ENCODE data around the gene ABCB7. TPM values are rescaled to one million over a fixed set of nuclear protein-coding genes. Genes with fewer than 3 reads are reported as not detected.

ABCB7 gene
- 18.5 and 31.3 TPM in 2 replicates for total RNA-seq

DNA sequence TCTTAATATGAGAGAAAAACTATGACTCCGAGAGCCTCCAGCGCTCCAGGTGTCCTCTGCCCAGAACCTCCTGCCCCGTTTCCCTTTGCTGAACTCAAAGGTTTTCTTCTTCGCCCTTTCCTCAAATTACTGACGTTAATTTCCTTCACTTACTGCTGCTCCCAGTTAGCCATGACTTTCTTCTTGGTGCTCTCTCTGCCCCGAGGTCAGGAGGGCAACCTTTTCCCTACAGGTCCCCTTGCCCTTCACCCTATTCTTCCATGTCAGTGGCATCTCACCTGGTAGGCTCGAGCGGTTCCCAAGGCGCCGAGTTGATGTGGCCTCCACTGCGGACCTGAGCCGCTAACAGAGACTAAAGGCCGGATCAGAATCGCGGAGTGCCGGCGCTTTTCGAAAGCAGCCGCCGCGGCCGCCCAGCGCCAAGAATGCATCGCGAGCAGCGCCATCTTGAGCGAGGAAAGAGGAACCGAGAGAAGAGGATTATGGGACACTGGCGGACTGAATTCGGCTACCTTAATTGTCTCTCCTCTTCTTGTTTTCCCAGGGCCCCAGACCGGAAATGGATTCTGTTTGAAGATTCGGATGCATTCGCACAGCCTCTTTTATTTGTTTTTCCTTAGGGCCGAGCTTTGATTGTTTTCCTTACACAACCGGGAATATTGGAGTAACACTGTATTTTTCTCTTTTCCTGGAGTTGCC lies at the start of gene ABCB7:
TSS of gene ABCB7 (minus strand) at position 457 of the 699 bp plus-strand sequence. CDS start at position 446, 11 bp downstream.

Other genes starting within 250 kb of the ABCB7 start
- not detected in 2 replicates for gene NEXMIF, start 230.8 kb downstream of the ABCB7 start, total RNA-seq
- 4.8 and 9.4 TPM in 2 replicates for gene UPRT, start 117.8 kb upstream of the ABCB7 start, total RNA-seq

Data from airway epithelial cell (primary cell).